ENCODE data around the gene TMTC2. TPM values are rescaled to one million over a fixed set of nuclear protein-coding genes. Genes with fewer than 3 reads are reported as not detected.

Gene TMTC2
- polyA plus RNA-seq, 3 donors: 36.4 to 41.4 (median 37.4) TPM

DNA sequence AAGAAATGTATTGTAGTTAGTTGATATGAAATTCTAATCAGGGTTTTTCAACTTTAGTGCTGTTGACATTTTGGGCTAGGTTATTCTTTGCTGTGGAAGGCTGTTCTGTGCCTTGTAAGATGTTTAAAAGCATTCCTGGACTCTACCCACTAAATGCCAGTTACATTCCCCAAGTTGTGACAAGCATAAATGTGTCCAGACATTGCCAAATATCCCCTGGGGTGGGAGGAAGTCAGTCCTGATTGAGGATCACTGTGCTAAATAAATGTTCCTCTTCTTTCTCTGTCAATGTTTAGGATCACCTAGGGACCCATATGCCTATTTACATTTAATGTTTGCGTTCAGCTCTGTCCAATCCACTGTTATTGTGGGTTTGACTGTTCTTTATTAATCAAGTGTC is 268.3 kb downstream of the TMTC2 start:
- DNase-seq (ENCODE audit: extremely low read depth in 1 of 11, low read depth in 9 of 11, low spot score in 4 of 11): no peak

DNA sequence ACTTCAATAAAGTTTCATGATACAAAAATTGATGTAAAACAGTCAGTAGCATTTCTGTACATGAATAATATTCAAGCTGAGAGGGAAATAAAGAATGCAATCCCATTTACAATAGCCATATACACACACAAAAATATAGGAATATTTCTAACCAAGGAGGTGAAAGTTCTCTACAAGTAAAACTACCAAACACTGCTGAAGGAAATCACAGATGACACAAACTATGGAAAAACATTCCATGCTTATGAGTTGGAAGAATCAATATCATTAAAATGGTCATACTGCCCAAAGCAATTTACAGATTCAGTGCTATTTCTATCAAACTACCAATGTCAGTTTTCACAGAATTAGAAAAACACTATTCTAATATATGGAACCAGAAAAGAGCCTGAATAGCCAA is 272.3 kb downstream of the TMTC2 start:
- DNase-seq (ENCODE audit: extremely low read depth in 1 of 11, low read depth in 9 of 11, low spot score in 4 of 11): no peak

DNA sequence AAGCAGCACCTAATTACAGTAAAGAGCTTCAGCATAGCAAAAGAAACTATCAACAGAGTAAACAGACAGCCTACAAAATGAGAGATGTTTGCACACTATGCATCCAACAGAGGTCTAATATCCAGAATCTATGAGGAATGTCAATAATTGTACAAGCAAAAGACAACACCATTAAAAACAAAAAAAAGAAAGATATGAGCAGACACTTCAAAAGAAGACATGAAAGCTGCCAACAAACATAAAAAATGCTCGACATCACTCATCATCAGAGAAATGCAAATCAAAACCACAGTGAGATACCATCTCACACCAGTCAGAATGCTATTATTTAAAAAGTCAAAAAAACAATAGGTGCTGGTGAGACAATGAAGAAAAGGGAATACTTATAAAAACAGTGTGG is 273.1 kb downstream of the TMTC2 start:
- DNase-seq (ENCODE audit: extremely low read depth in 1 of 11, low read depth in 9 of 11, low spot score in 4 of 11): no peak

GRCh38 chr12:82961835-82962234 is 275.1 kb downstream of the TMTC2 start:
- DNase-seq (ENCODE audit: extremely low read depth in 1 of 11, low read depth in 9 of 11, low spot score in 4 of 11): no peak

DNA sequence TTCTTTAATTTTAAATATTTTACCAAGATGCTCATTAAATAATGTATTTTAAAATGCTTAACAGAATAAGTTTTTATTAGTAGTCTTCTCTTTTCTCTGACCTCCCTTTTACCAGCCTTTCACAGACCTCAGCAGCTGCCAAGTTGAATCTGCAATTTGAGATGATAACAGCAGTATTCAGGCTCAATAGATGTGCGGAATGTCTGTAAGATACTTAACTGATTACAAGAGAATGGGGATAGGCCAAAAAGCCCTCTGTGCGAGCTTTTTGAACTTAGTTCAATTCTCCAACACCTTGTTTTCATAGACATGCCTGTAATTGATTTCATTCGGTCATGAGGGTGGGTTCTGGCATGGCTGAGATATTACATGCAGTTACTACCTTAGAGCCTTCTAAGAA is 277.2 kb downstream of the TMTC2 start:
- DNase-seq (ENCODE audit: extremely low read depth in 1 of 11, low read depth in 9 of 11, low spot score in 4 of 11): no peak

- no peak for DNase-seq (ENCODE audit: extremely low read depth in 1 of 11, low read depth in 9 of 11, low spot score in 4 of 11)
Observed at GRCh38 chr12:82964446-82964845, 277.7 kb downstream of the TMTC2 start.

GRCh38 chr12:82966001-82966559 is 279.4 kb downstream of the TMTC2 start:
- no peak for DNase-seq (ENCODE audit: extremely low read depth in 1 of 11, low read depth in 9 of 11, low spot score in 4 of 11)

DNA sequence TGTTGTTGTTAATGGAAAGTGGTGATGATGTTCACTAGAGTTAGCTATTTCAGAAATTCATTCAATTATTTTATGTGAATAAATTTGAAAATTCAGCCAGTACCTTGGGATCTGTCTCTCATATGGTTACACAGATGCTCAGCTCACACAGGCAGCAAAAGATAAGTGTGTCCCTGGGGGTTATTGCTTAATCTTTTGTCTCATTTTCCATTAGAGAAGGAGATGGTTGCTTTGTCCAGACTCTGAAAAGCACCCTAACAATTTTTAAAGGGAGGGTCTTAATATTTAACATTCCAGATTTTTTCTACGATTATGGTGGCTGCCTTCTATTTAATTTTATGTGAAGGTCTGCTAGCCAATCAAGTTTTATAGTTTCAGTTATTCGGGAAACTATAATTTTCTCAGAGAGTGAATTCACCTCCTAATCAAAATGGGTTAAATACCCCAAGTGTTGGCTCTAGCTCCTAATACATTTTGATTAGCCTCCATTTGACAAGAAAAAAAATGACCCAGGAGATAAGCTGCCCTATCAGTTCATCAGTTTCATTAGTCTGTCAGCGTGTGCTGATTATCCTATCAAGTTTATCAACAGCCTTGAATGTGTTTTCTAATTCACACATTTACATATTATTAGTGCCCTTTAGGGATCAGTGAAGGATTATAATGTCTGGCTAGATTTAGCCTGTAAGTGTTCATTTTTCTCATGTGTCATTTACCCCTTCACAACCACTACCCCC is 282.1 kb downstream of the TMTC2 start:
- no peak for DNase-seq (ENCODE audit: extremely low read depth in 1 of 11, low read depth in 9 of 11, low spot score in 4 of 11)

DNA sequence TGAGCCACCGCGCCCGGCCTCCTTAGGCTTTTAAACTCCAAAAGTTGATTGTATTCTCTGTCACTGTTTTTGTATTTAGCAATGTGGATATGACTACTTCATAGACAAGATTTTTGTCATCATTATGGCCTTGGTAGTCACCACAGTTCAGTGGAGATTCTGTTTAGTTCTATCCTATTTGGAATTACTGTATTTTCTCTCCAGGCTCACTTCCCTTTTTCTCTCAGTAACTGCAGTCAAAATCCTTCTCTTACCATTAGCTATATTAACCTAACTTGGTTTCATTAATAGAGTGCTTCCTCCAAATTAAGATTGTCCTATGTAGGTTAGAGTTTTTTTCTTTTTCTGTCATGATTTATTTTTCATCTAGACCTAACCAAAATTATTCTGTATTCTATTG is 283.9 kb downstream of the TMTC2 start:
- DNase-seq (ENCODE audit: extremely low read depth in 1 of 11, low read depth in 9 of 11, low spot score in 4 of 11): no peak

DNA sequence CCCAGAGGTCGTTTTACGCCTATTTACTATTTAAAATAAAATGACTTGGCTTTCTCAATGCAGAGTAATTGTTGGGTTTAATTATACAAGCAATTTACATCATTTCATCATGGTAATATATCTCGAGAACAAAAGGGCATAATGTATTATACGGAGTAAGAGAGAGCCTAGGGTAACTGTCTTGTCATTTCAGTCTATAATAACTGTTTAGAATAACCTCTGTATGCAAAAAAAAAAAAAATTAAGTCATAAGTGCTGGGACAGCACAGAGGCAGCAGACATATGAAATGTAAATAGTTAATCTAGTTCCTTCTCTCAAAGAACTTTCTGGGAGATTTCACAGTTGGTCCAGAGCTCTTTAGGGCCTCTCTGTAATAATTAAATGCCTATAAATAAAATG is 284.9 kb downstream of the TMTC2 start:
- DNase-seq (ENCODE audit: extremely low read depth in 1 of 11, low read depth in 9 of 11, low spot score in 4 of 11): no peak

DNA sequence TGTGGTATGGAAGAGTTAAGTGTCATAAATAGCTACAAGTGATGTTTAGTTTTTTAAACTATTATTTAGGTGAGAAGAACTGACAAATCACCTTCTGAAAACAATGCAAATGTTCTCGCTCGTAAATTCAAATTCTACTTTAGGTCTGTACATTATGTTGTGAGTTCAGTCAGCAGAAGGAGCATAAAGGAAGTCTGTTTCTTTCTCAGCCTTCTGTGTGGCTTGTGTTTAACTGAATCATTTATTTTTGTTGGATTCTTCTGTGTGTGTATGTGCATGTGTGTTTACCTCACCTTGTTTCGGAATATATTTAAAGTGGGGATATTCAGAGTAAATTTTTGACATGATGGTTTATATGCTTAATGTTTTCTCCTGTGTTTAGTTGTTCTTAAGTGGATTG is 285.9 kb downstream of the TMTC2 start:
- DNase-seq (ENCODE audit: extremely low read depth in 1 of 11, low read depth in 9 of 11, low spot score in 4 of 11): no peak

DNA sequence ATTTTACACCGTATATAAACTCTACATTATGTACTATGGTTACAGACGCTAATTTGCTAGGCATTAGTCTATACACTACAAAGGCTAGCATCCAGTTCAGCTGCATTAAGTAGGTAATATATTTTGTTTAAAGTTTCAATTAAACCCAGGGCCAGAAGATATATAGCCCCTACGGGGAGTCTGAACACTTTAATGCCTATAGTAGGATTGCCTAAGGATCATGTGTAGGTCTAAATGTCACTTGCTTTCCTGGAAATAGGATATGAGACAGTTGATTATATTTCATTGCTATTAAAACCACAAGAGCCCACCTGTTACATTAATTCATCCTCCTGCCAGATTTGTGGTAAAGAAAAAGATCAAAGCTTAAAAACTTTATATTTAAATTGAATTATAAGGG is 286.9 kb downstream of the TMTC2 start:
- peak in 8 of 11 donors; percentile 10 to 73 (median 45) for DNase-seq (ENCODE audit: extremely low read depth in 1 of 11, low read depth in 9 of 11, low spot score in 4 of 11)

DNA sequence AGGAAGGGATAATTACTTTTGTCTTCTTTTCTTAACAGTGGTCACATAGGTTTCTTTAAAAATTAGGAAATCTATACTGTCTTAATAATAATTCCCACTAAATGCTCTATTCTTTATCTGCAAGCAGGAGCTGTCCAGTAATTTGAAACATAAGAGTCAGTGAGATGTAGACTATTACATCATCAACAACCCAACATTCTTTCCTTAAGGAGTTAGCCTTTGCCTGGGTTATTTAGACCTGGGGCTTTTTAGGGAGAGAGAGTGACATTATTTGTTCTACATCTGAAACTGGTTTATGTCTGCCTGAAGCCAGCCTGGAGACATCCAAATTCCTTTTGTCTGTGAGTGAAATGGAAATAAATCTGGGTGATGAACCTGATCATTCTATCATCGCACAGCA is 294.4 kb downstream of the TMTC2 start:
- DNase-seq (ENCODE audit: extremely low read depth in 1 of 11, low read depth in 9 of 11, low spot score in 4 of 11): no peak

DNA sequence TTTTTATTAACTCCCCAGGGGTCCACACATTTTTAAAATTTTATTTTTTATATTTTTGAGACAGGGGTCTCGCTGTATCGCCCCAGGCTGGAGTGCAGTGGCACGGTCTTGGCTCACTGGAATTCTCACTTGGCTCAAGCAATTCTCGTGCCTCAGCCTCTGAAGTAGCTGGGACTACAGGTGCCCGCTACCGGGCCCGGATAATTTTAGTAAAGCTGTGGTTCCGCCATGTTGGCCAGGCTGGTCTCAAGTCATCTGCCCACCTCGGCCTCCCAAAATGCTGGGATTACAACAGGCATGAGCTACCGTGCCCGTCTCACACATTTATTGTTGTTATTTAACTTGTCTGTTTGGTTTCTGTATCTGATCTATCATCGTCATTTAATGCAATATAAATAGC is 307.4 kb downstream of the TMTC2 start:
- no peak for DNase-seq (ENCODE audit: extremely low read depth in 1 of 11, low read depth in 9 of 11, low spot score in 4 of 11)

GRCh38 chr12:82996168-82996812 is 309.6 kb downstream of the TMTC2 start:
- no peak for DNase-seq (ENCODE audit: extremely low read depth in 1 of 11, low read depth in 9 of 11, low spot score in 4 of 11)

DNA sequence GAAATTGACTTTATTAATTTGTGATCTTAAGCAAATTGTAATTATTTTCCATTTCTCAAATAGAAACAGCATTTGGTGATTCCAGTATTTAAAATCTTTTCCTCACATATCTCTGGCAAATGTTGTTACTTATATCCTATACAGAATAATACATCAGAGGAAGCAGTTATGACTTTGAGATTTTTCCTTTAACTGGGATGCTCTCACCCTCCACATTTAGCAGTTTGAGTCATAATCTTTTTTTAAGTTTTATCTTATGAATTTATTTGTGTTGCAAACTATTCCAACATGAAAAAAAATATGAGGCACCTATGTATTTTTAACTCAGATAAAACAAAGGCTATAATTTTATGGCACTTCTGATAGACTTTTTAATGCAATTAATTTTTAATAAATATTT is 311.8 kb downstream of the TMTC2 start:
- no peak for DNase-seq (ENCODE audit: extremely low read depth in 1 of 11, low read depth in 9 of 11, low spot score in 4 of 11)

DNA sequence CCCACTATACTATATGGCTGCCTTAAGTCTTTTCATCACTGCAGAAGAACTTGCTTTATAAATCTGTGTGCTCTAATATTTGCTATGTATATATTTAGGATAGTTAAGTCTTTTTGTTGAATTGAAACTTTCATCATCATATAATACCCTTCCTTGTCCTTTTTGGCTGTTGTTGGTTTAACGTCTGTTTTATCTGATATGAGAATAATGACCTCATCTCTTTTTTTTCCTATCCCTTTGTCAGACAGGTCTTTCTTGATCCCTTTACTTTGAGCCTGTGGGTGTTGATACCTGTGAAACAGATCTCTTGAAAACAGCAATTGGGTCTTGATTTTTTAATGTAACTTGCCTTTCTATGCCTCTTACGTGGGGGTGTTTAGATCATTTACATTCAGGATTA is 316.3 kb downstream of the TMTC2 start:
- DNase-seq (ENCODE audit: extremely low read depth in 1 of 11, low read depth in 9 of 11, low spot score in 4 of 11): no peak

- no peak for DNase-seq (ENCODE audit: extremely low read depth in 1 of 11, low read depth in 9 of 11, low spot score in 4 of 11)
Observed at GRCh38 chr12:83005534-83006197, 319.0 kb downstream of the TMTC2 start.

GRCh38 chr12:83008703-83009102 is 322.0 kb downstream of the TMTC2 start:
- no peak for DNase-seq (ENCODE audit: extremely low read depth in 1 of 11, low read depth in 9 of 11, low spot score in 4 of 11)

- DNase-seq (ENCODE audit: extremely low read depth in 1 of 11, low read depth in 9 of 11, low spot score in 4 of 11): no peak
Observed at GRCh38 chr12:83010169-83010804, 323.6 kb downstream of the TMTC2 start.

Data from renal cortex interstitium (tissue), 11 donors.